ENCODE data around the gene KRT78.

GRCh38 chr12:52790427-52791270, 58.1 kb downstream of the KRT78 start:
- no peak for TF ChIP-seq EZH2phosphoT487 (IDR thresholded peaks at IDR 0.05; ENCODE audit: low read depth)
- TF ChIP-seq CTCF (IDR thresholded peaks at IDR 0.05; ENCODE audit: low read depth, low read length) = no peak
